HS-5 (cell line): ENCODE measurements around the gene HSPA9.

Source experiments
- DNase-seq: peaks from one replicate; pipeline ENCODE4 v3.0.0-alpha.2; 2012; ENCODE audit warnings: low read depth

The HSPA9 gene

DNA sequence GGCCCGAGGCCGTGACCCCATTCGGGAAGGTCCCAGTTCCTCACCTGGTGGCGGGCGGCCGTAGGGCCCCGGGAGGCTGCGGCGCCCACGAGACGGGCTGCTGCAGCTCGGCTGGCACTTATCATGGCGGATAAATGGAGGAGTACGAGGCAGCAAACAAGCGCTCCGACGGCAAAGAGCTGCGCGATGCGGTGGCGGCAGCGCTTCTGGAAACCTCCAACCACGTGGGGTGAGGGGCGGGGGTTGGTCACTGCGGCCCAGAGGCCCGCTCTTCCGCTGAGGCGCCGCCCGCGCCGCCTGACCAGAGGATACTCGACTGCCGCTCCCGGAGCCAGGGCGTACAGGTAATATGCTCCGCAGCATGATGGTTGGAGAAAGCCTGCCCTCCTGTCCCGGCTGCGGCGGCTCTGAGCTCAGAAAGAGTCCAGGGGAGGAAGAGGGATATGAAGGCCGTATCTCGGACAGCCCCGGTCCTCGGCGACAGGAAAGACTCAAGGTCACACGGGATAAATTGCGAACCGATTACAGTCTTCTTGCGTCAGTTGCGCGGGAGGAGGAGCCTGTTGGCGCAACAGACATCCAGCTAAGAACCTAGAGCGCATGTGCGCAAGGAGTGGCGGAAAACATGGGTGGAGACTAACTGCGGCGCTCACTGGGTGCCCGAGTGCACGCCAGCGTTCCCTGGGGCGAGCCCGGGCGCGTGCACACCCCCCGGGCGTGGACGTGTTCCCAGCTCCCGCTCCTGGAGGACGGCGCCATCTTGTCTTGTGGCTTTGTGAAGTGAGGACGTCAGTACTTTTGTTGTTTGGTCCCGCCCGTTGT is at the start of gene HSPA9:
TSS of gene HSPA9 (minus strand) at position 208 of the 822 bp plus-strand sequence. CDS start at position 125, 83 bp downstream.
- DNase-seq, result peak; percentile 99

DNA sequence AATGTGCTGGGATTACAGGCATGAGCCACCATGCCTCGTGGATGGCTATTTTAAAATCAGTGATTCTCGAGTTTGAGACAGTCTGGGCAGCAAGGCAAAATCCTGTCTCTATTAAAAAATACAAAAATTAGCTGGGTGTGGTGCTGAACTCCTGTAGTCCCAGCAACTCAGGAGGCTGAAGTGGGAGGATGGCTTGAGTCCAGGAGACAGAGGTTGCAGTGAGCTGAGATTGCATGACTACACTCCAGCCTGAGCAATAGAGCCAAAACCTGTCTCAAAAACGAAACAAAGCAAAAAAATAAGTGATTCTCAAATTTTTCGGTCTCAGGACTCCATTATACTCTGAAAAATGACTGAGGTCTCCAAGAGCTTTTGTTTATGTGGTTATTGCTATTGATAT is 47.9 kb upstream of the HSPA9 start:
- DNase-seq, result no peak

DNA sequence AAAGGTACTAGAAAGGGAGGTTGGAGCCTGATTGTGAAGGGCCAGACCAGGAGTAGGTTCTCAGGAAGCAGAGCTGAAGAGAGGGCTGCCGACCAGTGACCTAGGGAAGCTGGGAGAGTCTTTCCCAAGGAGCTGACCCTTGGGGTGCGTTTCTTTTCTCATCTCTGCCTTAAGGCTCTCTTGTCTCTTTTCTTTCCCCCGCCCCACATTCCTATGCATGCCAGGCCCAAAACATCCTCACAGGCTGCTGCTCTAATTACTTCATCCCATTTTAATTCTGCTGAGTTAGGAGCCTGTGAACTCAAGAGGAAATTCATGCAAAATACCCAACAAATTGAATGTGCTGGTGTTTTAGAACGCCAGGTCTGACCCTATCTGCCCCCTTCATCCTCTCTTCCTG is 46.9 kb upstream of the HSPA9 start:
- DNase-seq, result no peak

DNA sequence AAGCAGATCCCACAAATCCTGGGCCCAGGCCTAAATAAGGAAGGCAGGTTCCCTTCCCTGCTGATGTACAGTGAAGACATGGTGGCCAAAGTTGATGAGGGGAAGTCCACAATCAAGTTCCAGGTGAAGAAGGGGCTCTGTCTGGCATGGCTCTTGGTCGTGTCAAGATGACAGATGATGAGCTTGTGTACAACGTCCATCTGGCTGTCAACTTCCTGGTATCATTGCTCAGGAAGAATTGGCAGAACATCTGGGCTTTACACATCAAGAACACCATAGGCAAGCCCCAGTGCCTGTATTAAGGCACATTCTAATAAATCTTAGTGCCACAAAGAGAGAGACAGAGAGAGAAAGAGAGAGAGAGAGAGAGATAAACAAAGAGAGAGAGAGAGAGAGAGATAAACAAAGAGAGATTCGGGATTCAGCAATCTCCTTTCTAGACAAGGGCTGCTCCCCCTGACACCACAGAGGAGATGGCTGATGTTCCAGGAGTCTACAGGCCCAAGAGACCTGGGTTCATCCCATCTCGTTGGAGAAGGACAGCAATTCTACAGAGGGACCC is 45.5 kb upstream of the HSPA9 start:
- DNase-seq, result no peak

DNA sequence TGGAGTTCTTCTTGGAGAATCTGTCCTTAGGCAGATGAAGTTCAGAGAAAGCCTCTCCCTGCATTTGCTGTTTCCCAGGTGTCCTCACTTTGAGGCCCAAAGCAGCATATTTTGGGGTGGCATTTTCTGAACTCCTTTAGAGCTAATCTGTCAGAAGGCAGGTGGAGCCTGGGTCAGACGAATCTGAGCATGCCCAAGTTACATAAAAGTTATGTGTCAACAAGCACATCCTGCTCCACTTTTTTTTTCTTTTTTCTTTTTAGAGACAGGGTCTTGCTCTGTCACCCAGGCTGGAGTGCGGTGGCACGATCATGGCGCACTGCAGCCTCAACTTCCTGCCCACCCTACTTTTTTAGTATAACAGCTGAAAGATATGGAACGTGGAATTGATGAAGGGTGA is 41.3 kb upstream of the HSPA9 start:
- no peak for DNase-seq

DNA sequence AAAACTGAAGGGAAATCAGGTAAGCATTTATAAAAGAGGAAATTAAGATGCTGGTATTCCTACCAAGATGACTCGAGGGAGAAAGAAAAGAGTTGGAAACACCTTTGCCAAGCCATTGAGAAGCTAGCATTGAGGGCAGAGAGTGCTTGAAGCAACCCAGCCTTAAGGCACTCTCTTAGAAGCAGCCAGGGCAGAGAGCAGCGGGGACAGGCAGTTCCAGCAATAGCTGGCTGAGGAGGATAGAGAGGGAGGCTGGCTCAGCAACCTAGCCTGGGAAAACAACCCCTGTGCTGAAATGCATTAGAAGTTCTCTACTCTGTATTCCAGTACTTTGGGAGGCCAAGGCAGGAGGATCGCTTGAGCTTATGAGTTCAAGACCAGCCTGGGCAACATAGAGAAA is 40.3 kb upstream of the HSPA9 start:
- no peak for DNase-seq

DNA sequence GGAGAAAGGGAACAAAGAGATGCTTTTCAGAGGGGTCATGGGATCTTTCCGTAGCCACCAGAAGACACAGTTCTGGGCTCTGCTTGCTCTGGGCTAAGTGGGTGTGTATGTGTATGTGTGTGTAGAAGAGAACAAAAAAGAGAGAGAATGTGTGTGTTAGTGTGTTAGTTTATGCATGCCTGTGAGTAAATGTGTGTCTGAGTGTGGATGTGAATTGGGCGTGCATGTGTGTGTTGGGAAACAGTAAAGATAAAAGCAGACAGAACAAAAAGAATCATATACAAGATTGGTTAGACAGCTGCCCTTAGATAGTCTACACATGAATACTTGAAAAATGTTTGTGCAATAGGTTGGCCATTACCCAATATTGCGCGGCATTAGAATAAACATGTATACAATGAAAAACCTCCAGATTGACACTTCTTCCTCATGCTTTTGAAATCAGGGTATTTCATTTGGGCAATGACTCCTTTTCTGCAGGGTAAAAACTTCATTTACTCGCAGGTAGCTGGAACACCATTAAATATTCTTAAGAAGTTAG is 36.5 kb upstream of the HSPA9 start:
- DNase-seq, result no peak

DNA sequence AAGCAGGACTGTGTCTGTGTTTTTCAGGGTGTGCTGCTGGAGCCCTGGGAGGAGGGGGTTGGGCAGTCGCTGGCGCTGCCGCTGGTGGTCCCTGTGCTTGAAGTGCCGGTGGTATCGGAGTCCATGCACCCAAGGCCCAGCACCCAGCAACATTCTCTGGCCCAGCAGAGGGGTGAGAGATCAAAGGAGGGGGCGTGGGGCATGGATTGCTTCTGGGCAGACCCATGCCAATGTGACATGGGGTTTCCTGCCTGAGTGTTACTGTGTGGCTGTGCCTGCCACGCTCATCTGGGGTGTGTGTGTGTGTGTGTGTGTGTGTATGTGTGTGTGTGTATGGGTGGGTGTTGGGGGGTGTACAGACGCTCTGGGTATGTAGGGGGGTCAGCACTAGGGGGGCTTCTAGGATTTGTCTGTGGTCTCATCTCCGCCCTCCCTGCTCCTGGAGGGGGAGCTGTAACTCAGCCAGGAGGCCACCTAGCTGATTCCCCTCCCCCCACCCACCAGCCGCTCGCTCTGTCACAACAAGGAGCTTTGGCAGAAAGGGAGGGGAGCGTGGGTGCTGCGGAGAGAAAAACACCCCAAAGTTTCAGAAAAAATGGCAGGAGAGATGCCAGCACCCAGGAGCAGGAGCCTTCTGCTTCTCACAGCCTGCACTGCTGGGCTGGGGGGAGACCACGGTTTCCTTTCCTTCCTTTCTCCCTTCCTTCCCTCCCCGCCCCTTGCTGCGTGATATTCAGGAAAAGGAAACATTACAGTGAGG is 35.9 kb upstream of the HSPA9 start:
- DNase-seq, result no peak

DNA sequence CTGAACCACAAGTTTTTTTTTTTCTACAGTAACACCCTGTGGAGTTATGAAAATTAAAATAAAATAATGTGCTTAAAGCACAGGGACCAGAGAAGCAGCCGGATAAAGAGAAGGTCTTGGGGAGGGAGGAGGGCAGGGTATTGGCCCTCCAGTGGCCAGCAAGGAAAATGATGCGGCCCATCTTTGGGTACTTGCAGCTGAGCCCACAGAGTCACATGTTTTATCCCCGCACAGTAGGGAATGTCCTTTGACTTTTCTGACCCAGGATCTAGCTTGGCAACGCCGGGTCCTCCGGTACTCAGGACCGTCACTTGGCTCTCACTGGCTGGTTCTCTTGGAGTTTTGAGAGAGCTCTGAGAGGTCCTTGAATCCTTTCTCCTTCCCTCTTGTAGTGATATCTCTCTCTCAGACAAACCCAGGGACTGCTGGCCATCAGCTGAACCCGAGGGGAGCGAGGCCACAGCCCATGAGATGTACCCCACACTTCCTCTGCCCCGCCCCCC is 35.3 kb upstream of the HSPA9 start:
- DNase-seq, result no peak

DNA sequence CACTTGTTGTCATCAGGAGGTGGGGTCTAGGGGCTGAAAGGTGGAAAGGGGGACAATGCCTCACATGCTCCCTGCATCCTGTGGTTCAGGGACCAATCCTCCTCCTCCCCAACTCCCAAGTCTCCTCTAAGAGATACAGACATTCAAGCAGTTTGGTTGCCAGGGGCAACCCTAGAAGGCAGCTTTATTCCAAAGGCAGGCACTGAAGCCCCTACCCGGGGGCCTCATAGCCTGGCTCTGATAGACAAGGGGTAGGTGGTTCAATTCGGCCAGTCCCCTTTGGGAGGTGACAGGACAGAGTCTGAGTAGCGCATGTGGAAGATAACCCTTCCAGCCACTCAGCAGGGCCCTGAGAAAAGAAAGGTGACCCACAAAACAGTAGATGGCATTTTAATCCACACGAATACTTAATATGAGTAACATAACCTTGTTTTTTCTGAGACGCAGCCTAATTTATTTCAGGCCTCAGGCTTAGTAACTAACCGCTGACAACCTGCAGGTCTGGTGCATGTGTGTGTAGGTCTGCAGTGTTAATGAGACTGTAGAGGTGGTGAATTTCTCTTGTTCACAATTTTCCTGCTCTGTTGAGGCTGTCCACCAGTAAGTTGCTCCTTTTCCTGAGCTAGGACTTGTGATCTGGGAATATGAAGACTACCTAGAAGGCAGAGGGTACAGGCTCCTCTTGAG is 31.3 kb upstream of the HSPA9 start:
- no peak for DNase-seq

DNA sequence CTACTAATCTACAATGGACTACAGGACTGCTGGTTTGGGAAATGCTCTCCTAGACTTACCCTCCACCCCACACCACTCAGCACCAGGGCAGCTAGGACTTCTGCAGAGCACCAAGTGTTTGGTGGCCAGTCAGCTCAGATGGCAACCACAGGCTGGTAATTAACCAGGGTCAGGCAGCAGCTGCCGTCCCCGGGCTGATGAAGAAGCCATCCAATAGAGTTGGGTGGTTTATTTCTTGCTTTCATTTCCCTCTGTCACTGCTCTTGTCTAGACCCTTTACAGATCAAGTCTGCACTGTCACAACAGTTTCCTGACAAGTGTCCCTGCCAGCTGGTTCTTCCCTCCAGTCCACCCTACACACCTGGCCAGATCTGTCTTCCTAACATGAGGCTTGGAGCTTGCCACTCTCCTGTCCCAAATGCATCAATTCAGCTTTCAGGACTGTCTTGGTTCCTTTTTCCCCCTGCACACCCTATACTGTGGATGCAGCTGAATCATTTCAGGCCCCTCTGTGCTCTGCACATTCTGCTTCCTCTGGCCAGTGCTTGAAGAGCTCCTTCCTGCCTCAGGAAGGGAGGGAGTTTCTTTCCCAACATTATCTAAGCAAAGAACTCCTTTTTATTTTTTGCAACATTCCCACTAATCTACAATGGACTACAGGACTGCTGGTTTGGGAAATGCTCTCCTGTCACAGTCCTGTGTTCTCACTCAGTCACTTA is 30.2 kb upstream of the HSPA9 start:
- DNase-seq, result no peak

DNA sequence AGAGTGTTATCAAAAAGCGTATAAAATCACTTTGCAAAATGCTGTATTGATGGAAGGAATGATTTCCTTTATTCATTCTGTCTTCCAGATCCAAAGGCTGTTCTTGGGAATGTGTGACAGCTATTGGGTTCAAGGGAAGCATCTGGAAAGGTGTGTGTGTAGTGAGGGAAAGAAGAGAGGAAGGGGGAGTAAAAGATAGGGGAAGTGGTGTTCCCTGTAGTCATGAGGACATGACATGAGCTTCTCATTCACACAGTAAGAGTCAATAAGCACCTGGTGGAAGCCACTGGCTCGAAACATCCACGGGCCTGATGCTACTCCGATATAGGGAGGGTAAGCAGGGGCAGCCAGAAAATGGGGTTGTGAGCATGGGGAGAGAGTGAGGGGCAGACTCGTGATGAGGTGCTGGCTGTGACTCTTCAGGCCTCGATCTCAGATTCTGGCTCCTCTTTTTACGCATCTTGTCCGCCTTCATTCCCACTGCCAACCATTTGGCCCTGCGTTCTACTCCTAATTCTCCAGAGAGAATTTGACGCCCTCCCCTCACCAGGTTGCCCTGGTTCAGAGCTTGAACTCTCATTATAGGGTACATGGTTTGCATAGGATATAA is 29.1 kb upstream of the HSPA9 start:
- DNase-seq, result no peak

DNA sequence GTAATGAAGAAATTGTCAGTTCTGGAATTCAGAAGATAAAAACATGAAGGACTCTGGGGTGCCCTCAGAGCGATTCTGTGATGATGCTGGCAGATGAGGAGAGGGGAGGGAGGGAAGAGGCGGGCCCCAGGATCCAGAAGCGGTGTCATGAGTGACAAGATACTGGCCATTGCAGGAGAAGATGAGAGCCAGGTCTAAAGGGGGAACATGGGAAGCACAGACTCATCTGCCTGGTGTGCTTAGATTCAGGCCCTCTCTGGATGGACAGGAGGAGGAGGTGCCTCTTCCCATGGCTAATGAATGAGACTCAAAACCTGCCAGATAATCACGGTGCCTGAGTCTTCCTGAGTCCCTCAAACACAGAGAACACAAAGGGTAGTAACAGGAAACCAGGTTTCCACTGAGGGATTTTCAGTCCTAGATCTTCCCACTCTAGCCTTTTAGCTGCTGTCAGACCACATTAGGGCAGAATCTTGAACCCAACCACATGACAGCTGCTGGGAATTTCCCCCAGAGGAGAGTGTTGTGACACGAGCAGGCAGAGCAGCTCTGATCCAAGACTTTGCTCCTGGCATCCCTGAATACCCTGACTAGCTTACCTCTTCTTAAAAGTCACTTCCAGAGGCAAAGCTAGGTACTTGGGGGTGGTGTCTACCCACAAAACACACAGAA is 28.2 kb upstream of the HSPA9 start:
- no peak for DNase-seq

DNA sequence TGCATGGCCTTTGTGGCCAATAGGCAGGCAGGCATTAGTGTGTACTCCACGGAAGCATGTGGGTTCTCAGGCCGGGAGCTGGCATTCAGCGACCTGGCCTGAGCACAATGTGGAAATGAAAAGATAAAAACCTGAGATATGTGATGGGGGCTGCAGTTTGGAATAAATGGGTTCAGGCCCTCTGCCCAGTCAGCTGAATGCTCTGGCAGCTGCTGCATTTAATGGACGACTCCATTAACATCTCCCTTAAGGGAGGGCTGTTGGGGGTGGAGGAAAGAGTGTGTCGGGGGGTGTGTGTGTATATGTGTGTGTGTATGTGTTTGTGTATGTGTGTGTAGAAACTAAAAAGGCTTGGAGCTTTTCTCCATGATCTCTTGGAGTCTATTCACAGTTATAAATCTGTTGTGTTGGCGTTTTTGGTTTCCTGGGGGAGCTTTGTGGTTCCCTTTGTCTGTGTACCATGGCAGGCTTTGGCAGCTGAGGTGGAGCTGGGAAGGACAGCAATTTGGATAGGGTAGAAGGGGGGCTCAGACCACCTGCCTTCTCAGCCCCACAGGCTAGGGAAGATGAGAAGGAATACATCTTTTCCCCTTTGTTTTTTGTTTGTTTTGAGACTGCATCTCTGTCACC is 27.3 kb upstream of the HSPA9 start:
- DNase-seq, result no peak

DNA sequence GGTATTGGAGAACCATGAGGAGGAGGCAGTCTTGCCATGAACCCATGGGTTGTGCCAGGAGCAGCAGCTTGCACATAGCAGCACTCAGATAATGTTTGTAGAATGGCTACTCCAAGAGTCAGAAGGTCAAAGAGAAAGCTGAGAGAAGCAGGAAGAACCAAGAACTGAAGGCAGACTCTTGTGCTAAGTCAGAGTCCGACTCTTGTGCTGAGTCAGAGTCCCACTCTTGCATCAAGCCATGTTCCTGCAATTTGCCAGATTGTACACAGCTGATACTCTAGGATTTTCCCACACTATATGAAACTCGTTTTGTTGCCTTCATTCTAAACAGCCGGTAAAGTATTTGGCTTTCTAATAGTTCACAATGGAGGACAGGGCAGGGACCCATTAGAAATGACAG is 26.2 kb upstream of the HSPA9 start:
- no peak for DNase-seq

DNA sequence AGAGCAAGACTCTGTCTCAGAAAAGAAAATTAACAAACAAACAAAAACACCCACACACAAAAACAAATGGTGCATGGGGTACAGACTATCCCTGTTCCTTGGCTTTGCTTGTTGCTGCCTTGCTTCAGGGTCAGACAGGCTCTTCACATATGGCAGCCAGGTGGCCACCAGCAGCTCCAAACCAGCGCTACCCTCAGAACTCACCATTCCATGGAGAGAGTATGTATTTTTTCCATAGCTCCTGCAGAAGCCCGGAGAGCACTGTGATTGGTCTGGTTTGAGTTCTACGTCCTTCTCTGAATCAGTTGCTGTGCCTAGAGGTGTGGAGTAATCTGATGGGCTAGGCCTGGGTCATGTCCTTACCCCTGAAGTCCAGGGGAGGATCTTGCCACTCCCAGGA is 25.2 kb upstream of the HSPA9 start:
- no peak for DNase-seq

DNA sequence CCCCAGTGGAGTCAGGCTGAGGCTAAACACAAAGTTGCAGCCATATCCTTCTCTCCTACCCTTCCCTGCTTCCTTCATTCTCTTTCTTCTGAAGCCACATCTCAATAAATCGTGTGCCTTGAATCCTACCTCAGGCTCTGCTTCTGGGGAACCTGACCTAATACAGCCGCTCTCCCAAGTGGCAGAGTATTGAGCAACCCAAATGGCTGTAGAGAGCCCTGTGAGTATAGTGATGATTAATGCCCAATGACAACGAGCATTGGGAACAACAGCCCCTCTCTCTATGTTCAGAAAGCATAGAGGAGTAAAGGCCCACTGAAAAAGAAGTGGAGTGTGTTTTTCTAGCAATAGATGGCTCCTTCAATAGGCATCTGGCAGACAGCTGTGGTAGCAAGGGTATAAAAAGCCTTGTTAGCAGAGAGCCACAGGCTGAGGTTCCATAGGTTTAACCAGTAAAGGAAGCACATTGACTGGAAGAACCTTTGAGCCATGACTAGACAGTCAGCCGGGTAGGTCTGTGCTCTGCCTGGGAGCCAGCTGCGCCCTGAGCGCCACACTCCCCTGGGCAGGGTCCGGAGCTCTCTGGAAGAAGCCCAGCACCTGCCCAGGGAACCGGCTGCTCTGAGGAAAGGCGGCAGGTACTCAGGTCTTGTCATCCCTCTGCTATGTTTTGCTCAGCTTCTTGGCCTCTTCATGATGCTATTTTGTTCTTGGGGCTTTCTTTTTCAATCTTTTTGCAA is 22.6 kb upstream of the HSPA9 start:
- DNase-seq, result no peak

DNA sequence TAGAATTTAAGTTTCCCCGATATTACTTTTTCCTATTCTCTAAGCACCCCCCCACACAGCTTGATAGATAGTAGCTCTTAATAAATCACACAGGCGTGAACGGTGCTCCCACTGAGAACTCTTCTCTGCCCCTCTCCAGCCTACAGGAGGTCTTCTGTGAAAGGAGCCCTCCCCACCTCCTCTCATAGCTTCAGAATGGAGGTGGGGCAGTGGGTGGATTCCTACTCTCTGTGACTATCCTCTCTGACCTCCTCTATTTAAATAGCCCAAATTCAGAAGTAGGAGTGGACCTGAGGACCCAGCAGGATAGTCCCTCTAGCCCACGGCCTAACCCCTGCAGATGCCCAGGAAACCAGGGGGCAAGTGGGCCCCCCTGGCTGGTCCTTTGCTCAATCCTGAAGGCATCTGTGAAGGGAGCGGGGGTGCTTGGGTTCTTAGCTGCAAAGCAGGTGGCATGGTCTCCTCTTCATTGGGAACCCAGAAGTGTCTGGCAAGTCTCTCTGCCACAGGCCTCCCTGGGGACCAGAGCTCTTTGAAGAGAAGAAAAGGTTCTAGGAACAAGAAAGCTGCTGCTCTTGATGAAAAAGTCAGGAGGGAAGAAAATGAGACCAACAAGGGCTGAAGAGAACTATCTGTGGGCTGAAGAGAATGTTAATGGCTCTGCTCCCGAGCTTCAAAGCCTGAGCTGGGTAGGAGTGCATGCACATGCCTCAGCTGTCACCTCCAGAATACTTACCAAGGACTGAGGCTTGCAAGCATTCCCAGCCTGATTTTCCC is 21.1 kb upstream of the HSPA9 start:
- DNase-seq, result no peak
